Mucosa of descending colon (tissue), 3 donors: ENCODE data around the gene SIVA1. TPM values are rescaled to one million over a fixed set of nuclear protein-coding genes. Genes with fewer than 3 reads are reported as not detected.

ENCODE experiments used
- ATAC-seq: fragments of 200-7000 bp; cut with Tn5 transposase; one replicate; pipeline ENCODE4 v1.9.1; 2020; ENCODE audit warnings: mild to moderate bottlenecking, moderate library complexity
- DNase-seq, 3 donors: peaks; one replicate each; pipeline ENCODE4 v3.0.0-alpha.2; 2020
- H3K36me3 ChIP-seq: fragments of 200-600 bp; one replicate; pipeline ENCODE4 v1.8.0; 2021; ENCODE audit warnings: low read depth, mild to moderate bottlenecking
- H3K4me1 ChIP-seq: fragments of 200-600 bp; one replicate; pipeline ENCODE4 v1.8.0; 2021; ENCODE audit warnings: low read depth, mild to moderate bottlenecking
- H3K4me3 ChIP-seq: fragments of 200-600 bp; one replicate; pipeline ENCODE4 v1.8.0; 2021; ENCODE audit warnings: mild to moderate bottlenecking
- H3K9me3 ChIP-seq: fragments of 200-600 bp; one replicate; pipeline ENCODE4 v1.8.0; 2021; ENCODE audit warnings: mild to moderate bottlenecking
- CTCF ChIP-seq: fragments of 200-600 bp; IDR thresholded peaks from one replicate; pipeline ENCODE4 v1.8.0; 2022; ENCODE audit warnings: antibody characterized with exemption, mild to moderate bottlenecking
- intact Hi-C, 2 donors: fragments of 100-400 bp; cut with DNase I in 1 of 2; cut with micrococcal nuclease in 1 of 2; formaldehyde crosslinking; loops; one replicate each; pipeline versions ENCODE4 v1.11.0 to v1.11.1; 2022; cut with DNase I, micrococcal nuclease
- total RNA-seq, 3 donors: library from RNA; stranded (reverse); fragmentation: NEBNext Ultra II Directional in 2 of 3; extraction: Animal tissue kit (Norgen Biotek cat#: 25700) in 2 of 3; gene quantifications; one replicate each; pipeline versions ENCODE4 v1.2.1 to v1.2.4, GENCODE V29; 2021 to 2023
- donor health status: DM: no; HTN: no; CAD: no; lungs with moderate emphysema.
- donor health status: DM: no; HTN: no; CAD: no.
- donor health status: DM: no; HTN: yes; CAD: no.

The SIVA1 gene
- total RNA-seq, 3 donors from 2014 or later: 38.7 to 82.4 (median 60.4) TPM

- no peak overlapping the region for H3K4me3 ChIP-seq
- no peaks in the 10 kb centered on the region for H3K9me3 ChIP-seq
- no peaks in the 10 kb centered on the region for H3K36me3 ChIP-seq
- TF ChIP-seq CTCF: no peak
- no peaks in the 10 kb centered on the region for H3K4me1 ChIP-seq
- DNase-seq: no peak
- intact Hi-C loops: loop anchor here (5.0 to 10.0 kb wide), 2 partner anchors 57 to 60 kb away; no protein-coding TSS in a partner anchor
- ATAC-seq: no peak
These were observed 14.6 kb downstream of the SIVA1 start for GRCh38 chr14:104767634-104767918.

- H3K4me1 ChIP-seq: no peaks in the 10 kb centered on the region
- no peaks in the 10 kb centered on the region for H3K36me3 ChIP-seq
- no peak overlapping the region for H3K4me3 ChIP-seq
- no peaks in the 10 kb centered on the region for H3K9me3 ChIP-seq
- DNase-seq (peak; percentile 88 to 96 (median 95)), ATAC-seq (peak; percentile 97)
- intact Hi-C loops: loop anchor here (5.0 to 10.0 kb wide), 2 partner anchors 56 to 59 kb away; no protein-coding TSS in a partner anchor
- TF ChIP-seq CTCF: peak; percentile 98
These were observed 15.7 kb downstream of the SIVA1 start for GRCh38 chr14:104768437-104769323.

- H3K36me3 ChIP-seq: no peaks in the 10 kb centered on the region
These were observed 16.6 kb downstream of the SIVA1 start for GRCh38 chr14:104769324-104770071.

GRCh38 chr14:104770072-104770579 lies 17.2 kb downstream of the SIVA1 start:
- intact Hi-C loops: no loop called here
- no peak for ATAC-seq
- H3K4me1 ChIP-seq: no peaks in the 10 kb centered on the region
- no peak for DNase-seq
- no peaks in the 10 kb centered on the region for H3K9me3 ChIP-seq
- no peaks in the 10 kb centered on the region for H3K36me3 ChIP-seq
- no peak overlapping the region for H3K4me3 ChIP-seq
- TF ChIP-seq CTCF: no peak

More at GRCh38 chr14:104769324-104770071, 16.6 kb downstream of the SIVA1 start:
- Histone ChIP-seq H3K9me3 (no peaks in the 10 kb centered on the region), H3K4me1 (no peaks in the 10 kb centered on the region), H3K4me3 (no peak overlapping the region)
- TF ChIP-seq CTCF: no peak
- ATAC-seq (no peak), DNase-seq (no peak)
- intact Hi-C loops: loop anchor here (5.0 to 10.0 kb wide), 2 partner anchors 55 to 58 kb away; no protein-coding TSS in a partner anchor

- no peak for TF ChIP-seq CTCF
- intact Hi-C loops: no loop called here
- no peaks in the 10 kb centered on the region for H3K4me1 ChIP-seq
- no peak overlapping the region for H3K4me3 ChIP-seq
- H3K9me3 ChIP-seq: no peaks in the 10 kb centered on the region
- DNase-seq (no peak), ATAC-seq (no peak)
- no peaks in the 10 kb centered on the region for H3K36me3 ChIP-seq
These were observed 17.9 kb downstream of the SIVA1 start for GRCh38 chr14:104770851-104771272.
